Measurements from ENCODE around the gene CFAP298. TPM values are rescaled to one million over a fixed set of nuclear protein-coding genes. Genes with fewer than 3 reads are reported as not detected.

Gene CFAP298
- total and polyA plus RNA-seq, 9 donors, result 26.0 to 34.8 (median 31.1) TPM

DNA sequence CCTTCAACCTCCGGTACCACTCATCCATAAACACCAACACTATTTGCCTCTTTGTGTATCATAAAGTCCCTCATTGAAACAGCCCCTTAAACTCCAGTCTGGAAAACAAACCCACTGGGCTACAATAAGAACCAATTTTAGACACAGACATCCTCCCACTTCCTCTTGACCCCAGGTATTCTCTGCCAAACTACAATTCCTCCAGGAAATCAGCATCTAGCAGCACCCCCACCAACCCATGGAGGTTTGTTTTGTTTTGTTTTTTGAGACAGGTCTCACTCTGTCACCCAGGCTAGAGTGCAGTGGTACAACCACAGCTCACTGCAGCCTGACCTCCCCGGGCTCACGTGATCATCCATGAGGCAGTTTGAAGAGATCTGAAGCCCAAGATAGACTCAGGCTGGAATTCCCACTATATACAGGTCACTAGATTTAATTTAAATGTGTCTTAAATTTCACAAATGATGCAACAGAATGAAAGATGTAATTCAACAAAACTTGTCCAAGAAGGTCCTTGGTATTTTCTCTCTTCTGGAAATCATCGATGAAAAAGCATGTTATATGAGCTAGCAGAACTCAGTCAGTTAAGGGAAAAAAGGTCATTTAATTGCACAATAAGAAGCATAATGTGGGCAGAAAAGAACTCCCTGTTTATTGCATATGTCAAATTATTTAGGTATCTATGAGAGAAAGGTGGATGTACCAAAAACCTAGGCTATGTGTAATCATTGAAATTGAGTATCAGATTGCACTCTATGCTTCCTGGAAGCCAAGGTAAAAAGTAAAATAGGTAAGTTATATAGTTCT, 57.1 kb downstream of the CFAP298 start:
- H3K27me3 ChIP-seq (ENCODE audit: control insufficient read depth, insufficient read depth, low read length), result peaks cover 2% of the 10 kb centered on the region
- H3K36me3 ChIP-seq (ENCODE audit: control insufficient read depth, insufficient read depth, low read length), result no peaks in the 10 kb centered on the region
- WGBS (ENCODE audit: insufficient coverage), result 95% methylated on average over 2 of the region's 4 CpGs
- H3K27ac ChIP-seq (ENCODE audit: low read length), result no peak overlapping the region
- H3K9me3 ChIP-seq (replicated peaks; ENCODE audit: control insufficient read depth, low read depth, low read length), result no peaks in the 10 kb centered on the region
- no peak overlapping the region for H3K4me3 ChIP-seq (ENCODE audit: low read length)
- no peaks in the 10 kb centered on the region for H3K4me1 ChIP-seq (ENCODE audit: control insufficient read depth, insufficient read depth, low read length)
- no peak for DNase-seq

DNA sequence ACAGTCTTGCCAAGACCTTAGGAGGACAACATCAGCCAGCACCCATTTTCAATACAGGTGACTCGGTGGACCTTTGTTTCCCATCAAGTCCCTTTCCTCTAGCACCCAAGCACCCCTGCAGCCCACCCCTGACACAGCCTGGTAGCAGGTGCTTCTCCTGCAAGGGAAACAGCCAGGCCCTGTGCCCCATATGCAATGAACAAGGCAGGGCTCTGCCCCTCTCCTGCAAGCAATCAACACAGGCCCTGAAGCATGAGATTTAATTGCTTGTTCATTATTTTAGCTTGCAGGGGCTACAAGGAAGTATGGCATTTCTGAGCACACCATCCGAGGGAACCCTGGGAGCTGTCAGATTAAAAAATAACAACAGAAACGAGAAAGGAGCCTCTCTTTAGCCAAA, 62.3 kb downstream of the CFAP298 start:
- Histone ChIP-seq H3K4me3 (ENCODE audit: low read length) (no peak overlapping the region), H3K27ac (ENCODE audit: low read length) (no peak overlapping the region), H3K9me3 (replicated peaks; ENCODE audit: control insufficient read depth, low read depth, low read length) (no peaks in the 10 kb centered on the region), H3K36me3 (ENCODE audit: control insufficient read depth, insufficient read depth, low read length) (no peaks in the 10 kb centered on the region), H3K27me3 (ENCODE audit: control insufficient read depth, insufficient read depth, low read length) (peaks cover 3% of the 10 kb centered on the region), H3K4me1 (ENCODE audit: control insufficient read depth, insufficient read depth, low read length) (no peaks in the 10 kb centered on the region)
- DNase-seq, result no peak
- 51% methylated on average over 2 of the region's 3 CpGs for WGBS (ENCODE audit: insufficient coverage)

- Histone ChIP-seq H3K9me3 (replicated peaks; ENCODE audit: control insufficient read depth, low read depth, low read length) (no peaks in the 10 kb centered on the region), H3K4me3 (ENCODE audit: low read length) (no peak overlapping the region), H3K36me3 (ENCODE audit: control insufficient read depth, insufficient read depth, low read length) (no peaks in the 10 kb centered on the region), H3K4me1 (ENCODE audit: control insufficient read depth, insufficient read depth, low read length) (no peaks in the 10 kb centered on the region), H3K27me3 (ENCODE audit: control insufficient read depth, insufficient read depth, low read length) (peaks cover 3% of the 10 kb centered on the region), H3K27ac (ENCODE audit: low read length) (no peak overlapping the region)
- WGBS (ENCODE audit: insufficient coverage), result no CpG with 5 or more reads among the region's 1 CpG
- DNase-seq, result no peak
Observed at GRCh38 chr21:32549440-32549839, 62.7 kb downstream of the CFAP298 start.

Other genes starting within 250 kb of the CFAP298 start
- 11.5 TPM for gene URB1, start 219.4 kb downstream of the CFAP298 start, total RNA-seq
- 10 to 100 TPM in 7 of 8 donors, 1 to 10 TPM in 1; 9.7 to 16.6 (median 13.4) TPM for gene URB1, start 219.4 kb downstream of the CFAP298 start, polyA plus RNA-seq (ENCODE audit: insufficient read depth in 1 of 8, insufficient read length in 8 of 8, low replicate concordance in 1 of 8)
- gene EVA1C, start 199.7 kb downstream of the CFAP298 start, total RNA-seq, result 1.6 TPM
- 1 to 10 TPM; 1.3 to 2.9 (median 2.1) TPM for gene EVA1C, start 199.7 kb downstream of the CFAP298 start, polyA plus RNA-seq (ENCODE audit: insufficient read depth in 1 of 8, insufficient read length in 8 of 8, low replicate concordance in 1 of 8)
- 1.6 TPM for gene TCP10L, start 26.9 kb downstream of the CFAP298 start, total RNA-seq
- 1 to 10 TPM in 3 of 8 donors, under 1 TPM in 5; 0.74 to 1.3 (median 0.87) TPM for gene TCP10L, start 26.9 kb downstream of the CFAP298 start, polyA plus RNA-seq (ENCODE audit: insufficient read depth in 1 of 8, insufficient read length in 8 of 8, low replicate concordance in 1 of 8)
- gene SYNJ1, start 115.6 kb upstream of the CFAP298 start, total RNA-seq, result 3.6 TPM
- 1 to 10 TPM; 4.6 to 7.0 (median 5.5) TPM for gene SYNJ1, start 115.6 kb upstream of the CFAP298 start, polyA plus RNA-seq (ENCODE audit: insufficient read depth in 1 of 8, insufficient read length in 8 of 8, low replicate concordance in 1 of 8)
- gene PAXBP1, start 159.4 kb upstream of the CFAP298 start, total RNA-seq, result 29.2 TPM
- 10 to 100 TPM; 23.1 to 41.0 (median 30.4) TPM for gene PAXBP1, start 159.4 kb upstream of the CFAP298 start, polyA plus RNA-seq (ENCODE audit: insufficient read depth in 1 of 8, insufficient read length in 8 of 8, low replicate concordance in 1 of 8)

All from muscle of leg (tissue), 11 donors.